Ishikawa (cell line): ENCODE measurements around the gene PIGV.
A peak's percentile ranks its signal among the peaks of the same experiment; 100 is the strongest.

ENCODE experiments used
- CEBPB ChIP-seq: IDR thresholded peaks from 2 replicates; pipeline ENCODE4 v1.6.1; 2012
- CREB1 ChIP-seq: IDR thresholded peaks from 2 replicates; pipeline ENCODE4 v1.6.1; 2012; ENCODE audit warnings: low read depth
- EGR1 ChIP-seq: IDR thresholded peaks from 2 replicates; pipeline ENCODE4 v1.6.1; 2012
- EP300 ChIP-seq: IDR thresholded peaks from 2 replicates; pipeline ENCODE4 v1.6.1; 2012; ENCODE audit warnings: borderline replicate concordance
- FOXM1 ChIP-seq: IDR thresholded peaks from 2 replicates; pipeline ENCODE4 v1.6.1; 2012; ENCODE audit warnings: low read depth, borderline replicate concordance
- NFIC ChIP-seq: IDR thresholded peaks from 2 replicates; pipeline ENCODE4 v1.6.1; 2012
- RAD21 ChIP-seq: IDR thresholded peaks from 2 replicates; pipeline ENCODE4 v1.6.1; 2012; ENCODE audit warnings: low read depth
- TAF1 ChIP-seq: IDR thresholded peaks from 2 replicates; pipeline ENCODE4 v1.6.1; 2012; ENCODE audit warnings: low read depth, mild to moderate bottlenecking
- TCF12 ChIP-seq: IDR thresholded peaks from 2 replicates; pipeline ENCODE4 v1.6.1; 2012; ENCODE audit warnings: low read depth
- TEAD4 ChIP-seq: IDR thresholded peaks from 2 replicates; pipeline ENCODE4 v1.6.1; 2012
- YY1 ChIP-seq: IDR thresholded peaks from 2 replicates; pipeline ENCODE4 v1.6.1; 2012; ENCODE audit warnings: low read depth
- ZBTB7A ChIP-seq: IDR thresholded peaks from 2 replicates; pipeline ENCODE4 v1.6.1; 2012; ENCODE audit warnings: low read depth
- TF ChIP-seq, protein P1 (sequence below): IDR thresholded peaks from 2 replicates; pipeline ENCODE4 v1.6.1; 2012
- TF ChIP-seq, protein P2 (sequence below): IDR thresholded peaks from 2 replicates; pipeline ENCODE4 v1.6.1; 2012; ENCODE audit warnings: low read depth, mild to moderate bottlenecking
- TF ChIP-seq, protein P3 (sequence below): IDR thresholded peaks from 2 replicates; pipeline ENCODE4 v1.6.1; 2012

The PIGV gene

DNA sequence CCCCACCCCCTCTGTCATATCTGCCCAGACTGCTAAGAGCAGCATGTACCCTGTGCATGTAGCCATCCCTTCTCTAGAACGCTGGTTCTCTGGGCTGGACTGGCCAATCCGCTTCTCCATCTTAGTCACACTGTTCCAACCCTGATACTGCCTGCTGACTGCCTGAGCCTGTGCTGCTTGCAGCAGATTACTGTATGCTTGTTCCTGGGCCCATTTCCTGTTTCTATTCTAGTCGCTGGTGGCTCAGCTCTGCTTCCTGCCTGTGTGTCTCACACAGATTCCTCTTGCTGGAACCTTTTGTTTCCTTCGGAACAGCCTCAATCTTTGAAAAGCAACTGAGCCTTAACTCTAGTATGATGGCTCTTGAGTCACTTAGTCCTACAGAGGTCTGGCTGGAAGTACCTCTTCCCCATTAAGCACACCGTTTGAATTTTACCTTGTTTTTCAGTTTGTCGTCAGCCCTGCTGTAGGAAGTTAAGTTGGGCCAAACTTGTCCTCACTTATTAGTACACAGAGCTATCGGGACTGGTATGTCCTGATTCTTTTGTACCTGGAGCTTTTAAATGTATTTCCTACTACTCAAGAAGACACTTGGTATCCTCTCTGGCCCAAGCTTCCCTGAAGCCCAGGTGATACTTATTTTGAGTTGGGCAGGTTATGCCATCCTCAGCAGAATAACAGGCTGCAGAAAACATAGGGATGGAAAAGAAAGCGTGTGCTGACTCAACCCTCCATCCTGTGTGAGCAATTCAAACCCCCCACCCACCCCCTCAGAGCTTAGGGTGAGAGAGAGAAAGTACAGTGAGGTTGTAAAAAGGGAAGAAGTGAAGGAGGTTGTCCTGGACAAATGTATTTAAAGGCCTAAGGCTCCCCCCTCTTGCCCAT, 43.4 kb upstream of the PIGV start:
- no peak for TF ChIP-seq FOXM1
- TF ChIP-seq TAF1, result no peak
- peak; percentile 29; the same call in 1 of the 2 replicates for TF ChIP-seq TEAD4
- TF ChIP-seq, protein P1, sequence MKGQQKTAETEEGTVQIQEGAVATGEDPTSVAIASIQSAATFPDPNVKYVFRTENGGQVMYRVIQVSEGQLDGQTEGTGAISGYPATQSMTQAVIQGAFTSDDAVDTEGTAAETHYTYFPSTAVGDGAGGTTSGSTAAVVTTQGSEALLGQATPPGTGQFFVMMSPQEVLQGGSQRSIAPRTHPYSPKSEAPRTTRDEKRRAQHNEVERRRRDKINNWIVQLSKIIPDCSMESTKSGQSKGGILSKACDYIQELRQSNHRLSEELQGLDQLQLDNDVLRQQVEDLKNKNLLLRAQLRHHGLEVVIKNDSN, result no peak
- TF ChIP-seq, protein P2, sequence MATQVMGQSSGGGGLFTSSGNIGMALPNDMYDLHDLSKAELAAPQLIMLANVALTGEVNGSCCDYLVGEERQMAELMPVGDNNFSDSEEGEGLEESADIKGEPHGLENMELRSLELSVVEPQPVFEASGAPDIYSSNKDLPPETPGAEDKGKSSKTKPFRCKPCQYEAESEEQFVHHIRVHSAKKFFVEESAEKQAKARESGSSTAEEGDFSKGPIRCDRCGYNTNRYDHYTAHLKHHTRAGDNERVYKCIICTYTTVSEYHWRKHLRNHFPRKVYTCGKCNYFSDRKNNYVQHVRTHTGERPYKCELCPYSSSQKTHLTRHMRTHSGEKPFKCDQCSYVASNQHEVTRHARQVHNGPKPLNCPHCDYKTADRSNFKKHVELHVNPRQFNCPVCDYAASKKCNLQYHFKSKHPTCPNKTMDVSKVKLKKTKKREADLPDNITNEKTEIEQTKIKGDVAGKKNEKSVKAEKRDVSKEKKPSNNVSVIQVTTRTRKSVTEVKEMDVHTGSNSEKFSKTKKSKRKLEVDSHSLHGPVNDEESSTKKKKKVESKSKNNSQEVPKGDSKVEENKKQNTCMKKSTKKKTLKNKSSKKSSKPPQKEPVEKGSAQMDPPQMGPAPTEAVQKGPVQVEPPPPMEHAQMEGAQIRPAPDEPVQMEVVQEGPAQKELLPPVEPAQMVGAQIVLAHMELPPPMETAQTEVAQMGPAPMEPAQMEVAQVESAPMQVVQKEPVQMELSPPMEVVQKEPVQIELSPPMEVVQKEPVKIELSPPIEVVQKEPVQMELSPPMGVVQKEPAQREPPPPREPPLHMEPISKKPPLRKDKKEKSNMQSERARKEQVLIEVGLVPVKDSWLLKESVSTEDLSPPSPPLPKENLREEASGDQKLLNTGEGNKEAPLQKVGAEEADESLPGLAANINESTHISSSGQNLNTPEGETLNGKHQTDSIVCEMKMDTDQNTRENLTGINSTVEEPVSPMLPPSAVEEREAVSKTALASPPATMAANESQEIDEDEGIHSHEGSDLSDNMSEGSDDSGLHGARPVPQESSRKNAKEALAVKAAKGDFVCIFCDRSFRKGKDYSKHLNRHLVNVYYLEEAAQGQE, result no peak

DNA sequence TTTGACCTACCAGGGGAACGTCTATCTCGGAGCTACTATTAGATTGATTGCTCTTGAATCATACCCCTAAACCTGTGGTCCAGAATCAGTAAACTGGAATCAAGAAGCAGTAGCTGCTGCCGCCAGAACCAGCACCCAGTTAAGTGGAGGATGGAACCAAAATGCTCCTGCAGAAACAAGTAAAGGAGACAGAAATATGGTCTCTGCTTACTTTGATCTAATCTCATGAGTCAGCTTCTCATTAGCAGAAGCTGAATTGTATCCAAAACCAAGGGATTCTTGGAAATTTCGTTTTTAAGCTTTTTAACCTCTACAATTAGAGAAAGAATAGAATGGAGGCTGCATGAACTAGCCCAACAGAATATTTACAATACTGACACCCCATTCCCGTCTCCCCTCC, 42.6 kb upstream of the PIGV start:
- TF ChIP-seq, protein P3, sequence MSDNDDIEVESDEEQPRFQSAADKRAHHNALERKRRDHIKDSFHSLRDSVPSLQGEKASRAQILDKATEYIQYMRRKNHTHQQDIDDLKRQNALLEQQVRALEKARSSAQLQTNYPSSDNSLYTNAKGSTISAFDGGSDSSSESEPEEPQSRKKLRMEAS, result no peak
- TF ChIP-seq EP300, result no peak
- no peak for TF ChIP-seq RAD21
- TF ChIP-seq, protein P2, result no peak
- TF ChIP-seq, protein P1, result no peak
- no peak for TF ChIP-seq CREB1
- no peak for TF ChIP-seq YY1
- no peak for TF ChIP-seq EGR1
- TF ChIP-seq TEAD4, result no peak
- no peak for TF ChIP-seq NFIC
- TF ChIP-seq CEBPB, result no peak
- TF ChIP-seq FOXM1, result no peak
- TF ChIP-seq TAF1, result no peak
- no peak for TF ChIP-seq TCF12

DNA sequence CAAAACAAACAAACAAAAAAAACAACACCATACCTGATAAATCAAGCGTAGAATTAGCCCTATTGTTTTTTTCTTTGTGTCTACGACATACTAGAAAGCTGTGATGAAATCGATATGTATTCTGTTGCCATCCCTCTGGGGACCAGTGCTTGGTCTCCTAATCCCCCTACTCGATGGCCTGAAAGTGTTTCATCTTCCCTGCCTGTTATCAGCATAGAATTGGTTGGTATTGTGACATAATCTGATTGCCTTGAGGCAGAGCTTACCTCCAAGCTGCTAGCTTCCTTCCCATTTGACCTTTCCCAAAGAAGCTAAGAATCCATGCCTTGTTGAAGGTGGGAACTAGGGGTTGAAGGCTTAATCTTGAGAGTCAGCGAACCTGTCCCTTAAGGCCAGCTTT, 40.7 kb upstream of the PIGV start:
- TF ChIP-seq NFIC, result no peak
- TF ChIP-seq EGR1, result no peak
- TF ChIP-seq TEAD4, result no peak
- no peak for TF ChIP-seq CEBPB
- no peak for TF ChIP-seq ZBTB7A
- TF ChIP-seq EP300, result no peak
- TF ChIP-seq YY1, result no peak
- TF ChIP-seq TAF1, result no peak

DNA sequence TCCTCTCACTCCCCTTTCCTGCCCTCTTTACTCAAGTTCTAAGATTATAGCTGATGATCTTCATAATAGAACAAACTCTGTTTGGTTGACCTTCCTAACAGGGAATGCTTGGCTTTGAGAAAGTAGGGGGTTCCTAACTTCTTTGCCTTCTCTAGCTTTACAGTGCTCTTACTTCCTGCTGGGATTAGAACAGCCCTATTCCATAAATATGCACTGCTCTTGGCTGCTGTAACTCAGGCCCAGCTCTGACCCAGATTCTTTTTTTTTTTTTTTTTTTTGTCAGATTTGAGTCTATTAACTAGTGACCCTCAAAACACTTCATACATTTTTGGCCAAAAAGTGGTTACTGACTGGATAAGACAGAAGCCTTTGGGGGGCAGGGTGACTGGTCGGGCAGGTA, 39.4 kb upstream of the PIGV start:
- TF ChIP-seq NFIC (no peak), RAD21 (no peak), EGR1 (no peak), CREB1 (no peak), ZBTB7A (no peak), TAF1 (no peak), EP300 (no peak)
- TF ChIP-seq, protein P1, result no peak
- TF ChIP-seq, protein P2, result no peak
- TF ChIP-seq, protein P3, result no peak
